Vagina (tissue), 2 donors: ENCODE results near the gene CASKIN1.

Experiments used
- POLR2A ChIP-seq, 2 donors: fragments of 450-650 bp; IDR thresholded peaks; one replicate each; pipeline ENCODE4 v1.6.1; 2017; ENCODE audit warnings: antibody characterized with exemption in 2 of 2, mild to moderate bottlenecking in 2 of 2, moderate library complexity in 2 of 2
- TF ChIP-seq, protein P1 (sequence below), 3 experiments: fragments of 450-650 bp in 2 of 3; fragments of 200-600 bp in 1 of 3; sonication (generic) in 1 of 3; IDR thresholded peaks; one replicate each; pipeline ENCODE4 v1.5.1; 2017 to 2019; ENCODE audit warnings: antibody characterized with exemption in 3 of 3, mild to moderate bottlenecking in 2 of 3, moderate library complexity in 2 of 3

DNA sequence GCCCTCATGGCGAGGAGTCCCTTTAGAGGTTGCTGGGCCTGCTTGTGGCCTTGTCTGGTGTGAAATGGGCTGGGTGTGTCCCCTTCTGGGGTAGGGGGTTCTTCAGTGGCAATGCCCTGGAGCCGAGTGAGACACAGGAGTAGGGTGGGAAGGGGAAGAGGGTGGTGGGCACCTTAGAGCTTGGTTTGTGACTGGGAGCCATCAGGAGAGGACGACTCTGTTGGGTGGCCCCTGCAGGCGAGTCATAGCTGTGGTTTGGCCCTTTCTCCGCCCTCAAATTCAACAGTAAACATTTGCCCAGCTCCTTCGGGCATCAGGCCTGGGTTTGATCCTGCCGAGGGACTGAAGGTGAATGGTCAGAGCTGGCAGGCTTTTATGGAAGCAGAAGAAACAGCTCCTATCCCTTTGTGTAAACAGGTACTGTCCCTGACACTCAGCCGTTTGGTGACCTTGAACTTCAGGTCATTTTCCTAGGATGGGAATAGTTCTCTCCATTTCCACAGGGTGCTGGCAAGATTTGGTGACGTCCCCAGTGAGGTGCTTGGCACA, 29.9 kb upstream of the CASKIN1 start:
- TF ChIP-seq POLR2A (IDR thresholded peaks at IDR 0.05), result no peak
- TF ChIP-seq, protein P1, sequence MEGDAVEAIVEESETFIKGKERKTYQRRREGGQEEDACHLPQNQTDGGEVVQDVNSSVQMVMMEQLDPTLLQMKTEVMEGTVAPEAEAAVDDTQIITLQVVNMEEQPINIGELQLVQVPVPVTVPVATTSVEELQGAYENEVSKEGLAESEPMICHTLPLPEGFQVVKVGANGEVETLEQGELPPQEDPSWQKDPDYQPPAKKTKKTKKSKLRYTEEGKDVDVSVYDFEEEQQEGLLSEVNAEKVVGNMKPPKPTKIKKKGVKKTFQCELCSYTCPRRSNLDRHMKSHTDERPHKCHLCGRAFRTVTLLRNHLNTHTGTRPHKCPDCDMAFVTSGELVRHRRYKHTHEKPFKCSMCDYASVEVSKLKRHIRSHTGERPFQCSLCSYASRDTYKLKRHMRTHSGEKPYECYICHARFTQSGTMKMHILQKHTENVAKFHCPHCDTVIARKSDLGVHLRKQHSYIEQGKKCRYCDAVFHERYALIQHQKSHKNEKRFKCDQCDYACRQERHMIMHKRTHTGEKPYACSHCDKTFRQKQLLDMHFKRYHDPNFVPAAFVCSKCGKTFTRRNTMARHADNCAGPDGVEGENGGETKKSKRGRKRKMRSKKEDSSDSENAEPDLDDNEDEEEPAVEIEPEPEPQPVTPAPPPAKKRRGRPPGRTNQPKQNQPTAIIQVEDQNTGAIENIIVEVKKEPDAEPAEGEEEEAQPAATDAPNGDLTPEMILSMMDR (IDR thresholded peaks at IDR 0.05), result no peak
